A549 (cell line): ENCODE data around the gene TRDN. TPM values are rescaled to one million over a fixed set of nuclear protein-coding genes. Genes with fewer than 3 reads are reported as not detected.

Source experiments
- ATAC-seq, 2 experiments: fragments of 200-7000 bp in 1 of 2; fragments of >200 bp in 1 of 2; cut with Nextera tagmentation in 1 of 2; cut with Tn5 transposase in 1 of 2; 3 replicates each; pipeline versions ENCODE4 v1.8.0 to v1.9.1; 2018 to 2020; ENCODE audit warnings: mild to moderate bottlenecking in 1 of 2, moderate library complexity in 1 of 2
- CTCF ChIA-PET: fragments of 300-600 bp; sonication (Branson Sonifier 250); formaldehyde crosslinking; extraction: SDS; loops from one replicate; lab custom pipeline; 2021; ENCODE audit warnings: antibody characterized with exemption, inconsistent platforms; lab: Yijun Ruan, JAX
- POLR2A ChIA-PET: fragments of 350-600 bp; formaldehyde crosslinking; extraction: SDS; loops from one replicate; lab custom pipeline; 2021; ENCODE audit warnings: antibody characterized with exemption, inconsistent platforms; lab: Yijun Ruan, JAX
- DNase-seq, 2 experiments: peaks; one replicate each; pipeline versions ENCODE4 v3.0.0 to v3.0.0-alpha.2; 2011 to 2016; ENCODE audit warnings: low read depth in 1 of 2, low spot score in 1 of 2
- FAIRE-seq: peaks from 2 replicates; lab custom pipeline; 2011; peaks lifted over from hg19 to GRCh38; lab: Jason Lieb, UNC
- H3K27ac ChIP-seq, 2 experiments: fragments of >200 bp; sonication (Bioruptor Twin); formaldehyde crosslinking; 3 replicates each; pipeline ENCODE4 v1.5.1; 2016 to 2017
- H3K4me1 ChIP-seq: fragments of >200 bp; sonication (Bioruptor Twin); formaldehyde crosslinking; 3 replicates; pipeline ENCODE4 v1.6.1; 2016
- H3K4me2 ChIP-seq: fragments of >200 bp; sonication (Bioruptor Twin); formaldehyde crosslinking; 3 replicates; pipeline ENCODE4 v1.6.1; 2016
- H3K4me3 ChIP-seq: fragments of >200 bp; sonication (Bioruptor Twin); formaldehyde crosslinking; 3 replicates; pipeline ENCODE4 v1.5.1; 2016
- H3K9me3 ChIP-seq: fragments of >200 bp; sonication (Bioruptor Twin); formaldehyde crosslinking; 3 replicates; pipeline ENCODE4 v1.6.1; 2016
- CBX8 ChIP-seq: fragments of 200-600 bp; sonication (generic); IDR thresholded peaks from 2 replicates; pipeline ENCODE4 v1.6.1; 2016
- CHD2 ChIP-seq: fragments of 150-350 bp; IDR thresholded peaks from 2 replicates; pipeline ENCODE4 v1.6.1; 2014; ENCODE audit warnings: low read length; ENCODE audit not compliant: partially characterized antibody
- EHF ChIP-seq: fragments of 250-450 bp; sonication (Bioruptor Pico); IDR thresholded peaks from 2 replicates; pipeline ENCODE4 v1.5.0; 2020; ENCODE audit warnings: mild to moderate bottlenecking
- EHMT2 ChIP-seq: fragments of 200-600 bp; sonication (generic); IDR thresholded peaks from 2 replicates; pipeline ENCODE4 v1.6.1; 2016; ENCODE audit warnings: antibody characterized with exemption, low read depth, mild to moderate bottlenecking, moderate library complexity
- ESRRA ChIP-seq: fragments of 150-350 bp; IDR thresholded peaks from 2 replicates; pipeline ENCODE4 v1.6.1; 2014; ENCODE audit warnings: mild to moderate bottlenecking, low read length, borderline replicate concordance
- FOSB ChIP-seq: fragments of 250-450 bp; sonication (Bioruptor Pico); IDR thresholded peaks from 2 replicates; pipeline ENCODE4 v1.5.0; 2020; ENCODE audit warnings: mild to moderate bottlenecking, moderate library complexity
- FOSL2 ChIP-seq, 2 experiments: fragments of 450-650 bp in 1 of 2; fragments of >200 bp in 1 of 2; sonication (Bioruptor Twin) in 1 of 2; formaldehyde crosslinking; IDR thresholded peaks; 2 replicates each; pipeline versions ENCODE4 v1.5.0 to v1.6.1; 2016 to 2020; ENCODE audit warnings: mild to moderate bottlenecking in 1 of 2, moderate library complexity in 1 of 2
- HDAC2 ChIP-seq: fragments of 200-600 bp; sonication (generic); IDR thresholded peaks from 2 replicates; pipeline ENCODE4 v1.6.1; 2016
- HEYL ChIP-seq: fragments of 250-450 bp; sonication (Bioruptor Pico); IDR thresholded peaks from 2 replicates; pipeline ENCODE4 v1.8.0; 2021; ENCODE audit warnings: mild to moderate bottlenecking, moderate library complexity
- HOXB5 ChIP-seq: fragments of 250-450 bp; sonication (Bioruptor Pico); IDR thresholded peaks from 2 replicates; pipeline ENCODE4 v1.5.0; 2020; ENCODE audit warnings: mild to moderate bottlenecking, moderate library complexity
- JUNB ChIP-seq: fragments of >200 bp; sonication (Bioruptor Twin); formaldehyde crosslinking; IDR thresholded peaks from 2 replicates; pipeline ENCODE4 v1.6.1; 2016
- KDM1A ChIP-seq: fragments of 200-600 bp; sonication (generic); IDR thresholded peaks from 2 replicates; pipeline ENCODE4 v1.6.1; 2016; ENCODE audit warnings: low read depth, mild to moderate bottlenecking
- MAX ChIP-seq: IDR thresholded peaks from 2 replicates; pipeline ENCODE4 v1.6.1; 2012
- MYC ChIP-seq: IDR thresholded peaks from 2 replicates; pipeline ENCODE4 v1.6.1; 2012; ENCODE audit warnings: mild to moderate bottlenecking, inconsistent platforms, low read length, improper control_type of control experiment, borderline replicate concordance
- NFE2L2 ChIP-seq: fragments of 150-350 bp; conservative IDR thresholded peaks from 2 replicates; pipeline ENCODE4 v1.6.1; 2014; ENCODE audit warnings: low read length
- NPAS2 ChIP-seq: fragments of 250-450 bp; sonication (Bioruptor Pico); IDR thresholded peaks from 2 replicates; pipeline ENCODE4 v1.8.0; 2022; ENCODE audit warnings: mild to moderate bottlenecking, moderate library complexity, borderline replicate concordance
- POLR2A ChIP-seq: IDR thresholded peaks from 2 replicates; pipeline ENCODE4 v1.6.1; 2012; ENCODE audit warnings: mild to moderate bottlenecking, low read length
- POLR2AphosphoS2 ChIP-seq: conservative IDR thresholded peaks from 2 replicates; pipeline ENCODE4 v1.6.1; 2012; ENCODE audit warnings: low read length, improper control_type of control experiment, inconsistent platforms
- SREBF2 ChIP-seq: fragments of 450-650 bp; IDR thresholded peaks from 2 replicates; pipeline ENCODE4 v1.6.1; 2014; ENCODE audit warnings: mild to moderate bottlenecking, moderate library complexity
- TFCP2L1 ChIP-seq: fragments of 250-450 bp; sonication (Bioruptor Pico); IDR thresholded peaks from 2 replicates; pipeline ENCODE4 v1.5.0; 2021; ENCODE audit warnings: mild to moderate bottlenecking
- USF2 ChIP-seq: fragments of 450-650 bp; IDR thresholded peaks from 2 replicates; pipeline ENCODE4 v1.6.1; 2014; ENCODE audit warnings: antibody characterized with exemption
- ZC3H11A ChIP-seq: fragments of 450-650 bp; IDR thresholded peaks from 2 replicates; pipeline ENCODE4 v1.6.1; 2014; ENCODE audit warnings: antibody characterized with exemption, mild to moderate bottlenecking
- ZFP36 ChIP-seq: fragments of 450-650 bp; IDR thresholded peaks from 2 replicates; pipeline ENCODE4 v1.6.1; 2014; ENCODE audit warnings: borderline replicate concordance; ENCODE audit not compliant: partially characterized antibody
- whole genome bisulfite sequencing: methylation state at CpG from one replicate; pipeline ENCODE4 v1.1.6; 2017; ENCODE audit errors: missing lambda C conversion rate; 5-methylcytosine and 5-hydroxymethylcytosine counted together
- polyA plus RNA-seq, 4 experiments: library from polyadenylated mRNA; depleted of rRNA in 3 of 4; stranded (reverse); fragments of >200 nt; fragmentation: RNase III in 1 of 4; extraction: RNeasy Plus Mini Kit Qiagen cat#74134 plus additional on column Dnase treatment in 1 of 4; gene quantifications; 2 replicates in 3 of 4; 3 replicates in 1 of 4; pipeline ENCODE4 v1.2.3, GENCODE V29; 2011 to 2017
- TF ChIP-seq, protein P1 (sequence below): fragments of 250-450 bp; sonication (Bioruptor Pico); IDR thresholded peaks from 2 replicates; pipeline ENCODE4 v1.5.0; 2020; ENCODE audit warnings: low read depth, mild to moderate bottlenecking, moderate library complexity
- TF ChIP-seq, protein P2 (sequence below): fragments of >200 bp; sonication (Bioruptor Twin); formaldehyde crosslinking; IDR thresholded peaks from 3 replicates; pipeline ENCODE4 v1.5.1; 2016
- TF ChIP-seq, protein P3 (sequence below): fragments of 250-450 bp; sonication (Bioruptor Pico); IDR thresholded peaks from 2 replicates; pipeline ENCODE4 v1.5.0; 2021; ENCODE audit warnings: mild to moderate bottlenecking, moderate library complexity, borderline replicate concordance
- TF ChIP-seq, protein P4 (sequence below): IDR thresholded peaks from 2 replicates; pipeline ENCODE4 v1.6.1; 2012; ENCODE audit warnings: low read depth, borderline replicate concordance

The TRDN gene
- polyA plus RNA-seq, 2 of the 4 experiments (the other 2 are of a cell fraction) = not detected

DNA sequence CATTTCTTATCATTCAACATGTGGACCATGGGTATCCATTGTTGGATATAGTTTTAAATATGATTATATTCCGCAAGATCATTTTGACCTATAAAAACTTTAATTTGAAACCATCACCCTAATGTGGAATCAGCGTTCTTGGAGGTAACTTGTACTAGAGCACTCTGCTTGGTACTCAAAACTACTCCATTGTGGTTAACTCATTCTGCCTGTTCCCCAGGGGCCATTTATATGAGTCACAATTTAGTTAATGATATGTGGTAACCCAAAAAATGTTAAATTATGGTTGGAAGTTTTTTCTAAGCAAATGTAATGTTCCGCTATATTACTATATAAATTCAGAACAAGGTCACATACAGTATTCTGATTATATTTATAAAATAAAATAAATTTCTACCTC lies 109.3 kb downstream of the TRDN start:
- DNase-seq = no peak
- FAIRE-seq = no peak
- ChIA-PET CTCF (no interaction called here), POLR2A (no interaction called here)
- Histone ChIP-seq H3K4me1 (peaks cover 18% of the 10 kb centered on the region; the same call in 2 of the 3 replicates), H3K27ac (no peak overlapping the region), H3K9me3 (no peaks in the 10 kb centered on the region), H3K4me2 (no peak overlapping the region), H3K4me3 (no peak overlapping the region)
- no peak for TF ChIP-seq NFE2L2
- no peak for TF ChIP-seq KDM1A
- no peak for TF ChIP-seq JUNB
- TF ChIP-seq EHF (CRISPR knock-in tag) = no peak
- ATAC-seq = no peak
- WGBS = 79% methylated on average over 3 of the region's 3 CpGs

GRCh38 chr6:123526128-123526527 lies 110.6 kb downstream of the TRDN start:
- 87% methylated on average over 2 of the region's 2 CpGs for WGBS

GRCh38 chr6:123524781-123525180 lies 112.0 kb downstream of the TRDN start:
- no peak for FAIRE-seq
- WGBS = 22% methylated on average over 1 of the region's 1 CpG

More at GRCh38 chr6:123526128-123526527, 110.6 kb downstream of the TRDN start:
- Histone ChIP-seq H3K9me3 (no peaks in the 10 kb centered on the region), H3K27ac (no peak overlapping the region), H3K4me1 (peaks cover 18% of the 10 kb centered on the region; the same call in 2 of the 3 replicates), H3K4me3 (no peak overlapping the region), H3K4me2 (no peak overlapping the region)
- TF ChIP-seq FOSB (CRISPR knock-in tag) (no peak), ZC3H11A (no peak), EHF (CRISPR knock-in tag) (no peak), CHD2 (no peak), EHMT2 (no peak), SREBF2 (no peak), ZFP36 (no peak), POLR2A (no peak), FOSL2 (IDR thresholded peaks at IDR 0.05) (no peak), FOSL2 (CRISPR knock-in tag; IDR thresholded peaks at IDR 0.05) (no peak), CBX8 (no peak), HOXB5 (CRISPR knock-in tag) (no peak), KDM1A (no peak), ESRRA (no peak), MYC (no peak), POLR2AphosphoS2 (no peak), TFCP2L1 (CRISPR knock-in tag) (no peak)
- TF ChIP-seq, protein P1, sequence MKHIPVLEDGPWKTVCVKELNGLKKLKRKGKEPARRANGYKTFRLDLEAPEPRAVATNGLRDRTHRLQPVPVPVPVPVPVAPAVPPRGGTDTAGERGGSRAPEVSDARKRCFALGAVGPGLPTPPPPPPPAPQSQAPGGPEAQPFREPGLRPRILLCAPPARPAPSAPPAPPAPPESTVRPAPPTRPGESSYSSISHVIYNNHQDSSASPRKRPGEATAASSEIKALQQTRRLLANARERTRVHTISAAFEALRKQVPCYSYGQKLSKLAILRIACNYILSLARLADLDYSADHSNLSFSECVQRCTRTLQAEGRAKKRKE (CRISPR knock-in tag) = no peak
- ChIA-PET POLR2A (no interaction called here), CTCF (no interaction called here)
- DNase-seq (no peak), ATAC-seq (no peak), FAIRE-seq (no peak)

GRCh38 chr6:123520217-123520616 lies 116.5 kb downstream of the TRDN start:
- no peak overlapping the region for H3K4me3 ChIP-seq
- WGBS = 59% methylated on average over 3 of the region's 3 CpGs
- no peaks in the 10 kb centered on the region for H3K9me3 ChIP-seq
- no peaks in the 10 kb centered on the region for H3K4me1 ChIP-seq
- ChIA-PET POLR2A (no interaction called here), CTCF (no interaction called here)
- ATAC-seq (no peak), DNase-seq (no peak), FAIRE-seq (no peak)
- no peak overlapping the region for H3K27ac ChIP-seq
- no peak overlapping the region for H3K4me2 ChIP-seq
- TF ChIP-seq, protein P2, sequence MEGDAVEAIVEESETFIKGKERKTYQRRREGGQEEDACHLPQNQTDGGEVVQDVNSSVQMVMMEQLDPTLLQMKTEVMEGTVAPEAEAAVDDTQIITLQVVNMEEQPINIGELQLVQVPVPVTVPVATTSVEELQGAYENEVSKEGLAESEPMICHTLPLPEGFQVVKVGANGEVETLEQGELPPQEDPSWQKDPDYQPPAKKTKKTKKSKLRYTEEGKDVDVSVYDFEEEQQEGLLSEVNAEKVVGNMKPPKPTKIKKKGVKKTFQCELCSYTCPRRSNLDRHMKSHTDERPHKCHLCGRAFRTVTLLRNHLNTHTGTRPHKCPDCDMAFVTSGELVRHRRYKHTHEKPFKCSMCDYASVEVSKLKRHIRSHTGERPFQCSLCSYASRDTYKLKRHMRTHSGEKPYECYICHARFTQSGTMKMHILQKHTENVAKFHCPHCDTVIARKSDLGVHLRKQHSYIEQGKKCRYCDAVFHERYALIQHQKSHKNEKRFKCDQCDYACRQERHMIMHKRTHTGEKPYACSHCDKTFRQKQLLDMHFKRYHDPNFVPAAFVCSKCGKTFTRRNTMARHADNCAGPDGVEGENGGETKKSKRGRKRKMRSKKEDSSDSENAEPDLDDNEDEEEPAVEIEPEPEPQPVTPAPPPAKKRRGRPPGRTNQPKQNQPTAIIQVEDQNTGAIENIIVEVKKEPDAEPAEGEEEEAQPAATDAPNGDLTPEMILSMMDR = no peak
- no peak for TF ChIP-seq HEYL
- no peak for TF ChIP-seq MAX
- TF ChIP-seq, protein P3, sequence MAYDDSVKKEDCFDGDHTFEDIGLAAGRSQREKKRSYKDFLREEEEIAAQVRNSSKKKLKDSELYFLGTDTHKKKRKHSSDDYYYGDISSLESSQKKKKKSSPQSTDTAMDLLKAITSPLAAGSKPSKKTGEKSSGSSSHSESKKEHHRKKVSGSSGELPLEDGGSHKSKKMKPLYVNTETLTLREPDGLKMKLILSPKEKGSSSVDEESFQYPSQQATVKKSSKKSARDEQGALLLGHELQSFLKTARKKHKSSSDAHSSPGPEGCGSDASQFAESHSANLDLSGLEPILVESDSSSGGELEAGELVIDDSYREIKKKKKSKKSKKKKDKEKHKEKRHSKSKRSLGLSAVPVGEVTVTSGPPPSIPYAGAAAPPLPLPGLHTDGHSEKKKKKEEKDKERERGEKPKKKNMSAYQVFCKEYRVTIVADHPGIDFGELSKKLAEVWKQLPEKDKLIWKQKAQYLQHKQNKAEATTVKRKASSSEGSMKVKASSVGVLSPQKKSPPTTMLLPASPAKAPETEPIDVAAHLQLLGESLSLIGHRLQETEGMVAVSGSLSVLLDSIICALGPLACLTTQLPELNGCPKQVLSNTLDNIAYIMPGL (CRISPR knock-in tag) = no peak
- no peak for TF ChIP-seq NPAS2 (CRISPR knock-in tag)
- no peak for TF ChIP-seq HDAC2
- TF ChIP-seq USF2 = no peak
- TF ChIP-seq, protein P4, sequence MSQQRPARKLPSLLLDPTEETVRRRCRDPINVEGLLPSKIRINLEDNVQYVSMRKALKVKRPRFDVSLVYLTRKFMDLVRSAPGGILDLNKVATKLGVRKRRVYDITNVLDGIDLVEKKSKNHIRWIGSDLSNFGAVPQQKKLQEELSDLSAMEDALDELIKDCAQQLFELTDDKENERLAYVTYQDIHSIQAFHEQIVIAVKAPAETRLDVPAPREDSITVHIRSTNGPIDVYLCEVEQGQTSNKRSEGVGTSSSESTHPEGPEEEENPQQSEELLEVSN = no peak
- TF ChIP-seq CBX8 = no peak

More at GRCh38 chr6:123524781-123525180, 112.0 kb downstream of the TRDN start:
- Histone ChIP-seq H3K4me3 (no peak overlapping the region), H3K9me3 (no peaks in the 10 kb centered on the region), H3K27ac (no peak overlapping the region), H3K4me1 (peaks cover 10% of the 10 kb centered on the region; the same call in 2 of the 3 replicates), H3K4me2 (no peak overlapping the region)
- ChIA-PET CTCF (no interaction called here), POLR2A (no interaction called here)
- no peak for TF ChIP-seq HDAC2
- ATAC-seq (no peak), DNase-seq (no peak)
